Right lobe of liver (tissue), 6 donors: ENCODE results near the gene PCNX1. TPM values are rescaled to one million over a fixed set of nuclear protein-coding genes. Genes with fewer than 3 reads are reported as not detected.

Experiments used
- ATAC-seq, 4 donors: fragments of 200-7000 bp; cut with Tn5 transposase; one replicate each; pipeline ENCODE4 v1.9.1; 2020; ENCODE audit warnings: mild to moderate bottlenecking in 4 of 4, moderate library complexity in 4 of 4
- DNase-seq, 3 donors: peaks; one replicate each; pipeline ENCODE4 v3.0.0-alpha.2; 2020
- H3K27ac ChIP-seq, 3 donors: fragments of 200-600 bp; one replicate each; pipeline ENCODE4 v1.8.0; 2022
- H3K27me3 ChIP-seq, 2 donors: fragments of 200-600 bp; one replicate each; pipeline ENCODE4 v1.8.0; 2022
- H3K36me3 ChIP-seq, 4 donors: fragments of 200-600 bp; sonication (generic) in 1 of 4; one replicate each; pipeline versions ENCODE4 v1.5.1 to v1.8.0; 2017 to 2022; ENCODE audit warnings: control low read depth in 1 of 4
- H3K4me1 ChIP-seq, 4 donors: fragments of 200-600 bp; sonication (generic) in 1 of 4; one replicate each; pipeline versions ENCODE4 v1.5.1 to v1.8.0; 2017 to 2022; ENCODE audit warnings: control low read depth in 1 of 4
- H3K4me3 ChIP-seq, 3 donors: fragments of 200-600 bp; one replicate each; pipeline ENCODE4 v1.8.0; 2022
- H3K9me3 ChIP-seq, 4 donors: fragments of 200-600 bp; sonication (generic) in 1 of 4; one replicate each; pipeline versions ENCODE4 v1.5.1 to v1.8.0; 2017 to 2022; ENCODE audit warnings: control low read depth in 1 of 4
- POLR2A ChIP-seq: fragments of 450-650 bp; IDR thresholded peaks from one replicate; pipeline ENCODE4 v1.6.1; 2017; ENCODE audit warnings: antibody characterized with exemption, mild to moderate bottlenecking
- WGBS: methylation state at CpG from one replicate; pipeline ENCODE4 v1.1.6; 2018; ENCODE audit warnings: low coverage, low lambda C conversion rate; ENCODE audit not compliant: insufficient coverage; ENCODE audit errors: missing lambda C conversion rate; 5-methylcytosine and 5-hydroxymethylcytosine counted together
- intact Hi-C, 2 donors: fragments of 100-400 bp; cut with DNase I; formaldehyde crosslinking; loops; one replicate each; pipeline versions ENCODE4 v1.11.2 to v1.14.1; 2022
- total RNA-seq, 6 experiments: library from RNA; depleted of rRNA in 2 of 6; stranded (reverse); fragments of >200 nt in 2 of 6; fragmentation: NEBNext Ultra II Directional in 3 of 6; extraction: Animal tissue kit (Norgen Biotek cat#: 25700) in 3 of 6; gene quantifications; one replicate each; pipeline versions ENCODE4 v1.1.0 to v1.2.4, GENCODE V29; 2016 to 2023
- TF ChIP-seq, protein P1 (sequence below), 4 donors: fragments of 200-600 bp in 3 of 4; fragments of 450-650 bp in 1 of 4; IDR thresholded peaks; one replicate each; pipeline versions ENCODE4 v1.5.1 to v1.8.0; 2016 to 2022; ENCODE audit warnings: antibody characterized with exemption in 4 of 4, mild to moderate bottlenecking in 2 of 4
- donor health status: DM: no; HTN: yes; CAD: no.
- donor health status: DM: no; HTN: no; CAD: no.
- donor health status: DM: no; HTN: no; CAD: no.
- donor health status: DM: no; HTN: yes; CAD: no.
- donor health status: DM: no; HTN: yes; CAD: no.

The PCNX1 gene
- total RNA-seq, 6 experiments from 2014 or later = 25.4 to 33.2 (median 29.3) TPM

DNA sequence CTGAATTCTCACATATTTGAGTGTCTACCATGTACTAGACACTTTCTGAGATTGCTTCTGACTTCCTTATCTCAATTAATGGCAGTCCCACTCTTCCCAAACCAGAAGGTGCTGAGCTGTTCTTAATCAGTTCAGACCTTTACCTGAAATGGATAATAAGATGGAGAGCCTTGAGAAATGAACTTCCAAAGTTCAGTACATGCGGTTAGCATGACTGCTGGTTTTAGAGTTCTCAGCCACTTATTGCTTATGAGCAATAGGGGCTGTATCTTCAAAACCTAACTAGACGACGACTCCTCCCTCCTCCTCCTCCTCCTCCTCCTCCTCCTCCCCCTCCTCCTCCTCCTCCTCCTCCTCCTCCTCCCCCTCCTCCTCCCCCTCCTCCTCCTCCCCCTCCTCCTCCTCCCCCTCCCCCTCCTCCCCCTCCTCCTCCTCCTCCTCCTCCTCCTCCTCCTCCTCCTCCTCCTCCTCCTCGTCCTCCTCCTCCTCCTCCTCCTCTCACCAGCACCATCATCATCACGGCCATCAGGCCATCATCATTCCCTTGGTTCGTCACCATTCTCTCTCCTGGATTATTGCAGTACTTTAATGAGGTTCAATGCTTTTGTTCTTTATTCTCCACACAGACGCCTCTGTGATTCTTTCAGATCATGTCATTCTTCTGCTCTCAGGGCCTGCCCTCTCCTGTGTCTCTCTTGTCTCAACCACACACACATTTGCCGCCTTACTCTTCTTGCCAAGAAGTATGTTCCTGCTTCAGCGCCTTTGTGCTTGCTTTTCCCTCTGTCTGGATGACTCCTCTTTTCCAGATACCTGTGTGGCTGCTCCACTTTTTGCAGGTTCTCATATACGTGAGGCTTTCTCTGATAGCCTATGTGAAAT, 2.7 kb downstream of the PCNX1 start:
- intact Hi-C loops = loop anchor here in 1 of 2 donors (5.0 kb wide), 1 partner anchor 88 kb away; no protein-coding TSS in a partner anchor
- no peak for TF ChIP-seq POLR2A
- TF ChIP-seq, protein P1, sequence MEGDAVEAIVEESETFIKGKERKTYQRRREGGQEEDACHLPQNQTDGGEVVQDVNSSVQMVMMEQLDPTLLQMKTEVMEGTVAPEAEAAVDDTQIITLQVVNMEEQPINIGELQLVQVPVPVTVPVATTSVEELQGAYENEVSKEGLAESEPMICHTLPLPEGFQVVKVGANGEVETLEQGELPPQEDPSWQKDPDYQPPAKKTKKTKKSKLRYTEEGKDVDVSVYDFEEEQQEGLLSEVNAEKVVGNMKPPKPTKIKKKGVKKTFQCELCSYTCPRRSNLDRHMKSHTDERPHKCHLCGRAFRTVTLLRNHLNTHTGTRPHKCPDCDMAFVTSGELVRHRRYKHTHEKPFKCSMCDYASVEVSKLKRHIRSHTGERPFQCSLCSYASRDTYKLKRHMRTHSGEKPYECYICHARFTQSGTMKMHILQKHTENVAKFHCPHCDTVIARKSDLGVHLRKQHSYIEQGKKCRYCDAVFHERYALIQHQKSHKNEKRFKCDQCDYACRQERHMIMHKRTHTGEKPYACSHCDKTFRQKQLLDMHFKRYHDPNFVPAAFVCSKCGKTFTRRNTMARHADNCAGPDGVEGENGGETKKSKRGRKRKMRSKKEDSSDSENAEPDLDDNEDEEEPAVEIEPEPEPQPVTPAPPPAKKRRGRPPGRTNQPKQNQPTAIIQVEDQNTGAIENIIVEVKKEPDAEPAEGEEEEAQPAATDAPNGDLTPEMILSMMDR (IDR thresholded peaks at IDR 0.05) = no peak
- DNase-seq = no peak
- H3K9me3 ChIP-seq = no peaks in the 10 kb centered on the region
- no peaks in the 10 kb centered on the region for H3K27me3 ChIP-seq
- 71% methylated on average over 9 of the region's 10 CpGs for WGBS
- no peak overlapping the region for H3K4me3 ChIP-seq
- no peaks in the 10 kb centered on the region for H3K36me3 ChIP-seq
- no peak for ATAC-seq
- H3K27ac ChIP-seq = no peak overlapping the region
- H3K4me1 ChIP-seq = peaks cover 0 to 33% (median 13%) of the 10 kb centered on the region in 4 donors

DNA sequence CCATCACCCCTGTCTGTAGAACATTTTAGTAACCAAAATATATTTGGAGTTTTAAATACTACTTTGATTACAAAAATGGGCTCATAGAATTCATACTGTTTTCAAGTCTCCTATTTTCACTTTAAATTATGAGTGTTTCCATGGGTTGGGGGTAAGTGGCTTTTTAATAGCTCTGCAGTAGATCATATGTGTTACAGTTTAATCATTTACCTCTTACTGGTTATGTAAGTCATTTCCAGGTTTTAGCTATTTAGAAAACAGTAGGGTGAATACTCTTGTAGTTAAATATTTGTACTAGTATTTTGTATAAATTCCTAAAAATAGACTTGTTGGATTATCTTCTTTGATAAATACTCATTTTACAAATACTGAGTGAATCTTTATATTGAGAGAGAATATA, 8.2 kb downstream of the PCNX1 start:
- no peaks in the 10 kb centered on the region for H3K36me3 ChIP-seq
- no peaks in the 10 kb centered on the region for H3K9me3 ChIP-seq
- TF ChIP-seq, protein P1 (IDR thresholded peaks at IDR 0.05) = no peak
- no peak for TF ChIP-seq POLR2A
- H3K27me3 ChIP-seq = no peaks in the 10 kb centered on the region
- peak; percentile 64 to 85 (median 72) for ATAC-seq
- peaks cover 0 to 37% (median 11%) of the 10 kb centered on the region in 4 donors for H3K4me1 ChIP-seq
- intact Hi-C loops = no loop called here
- H3K27ac ChIP-seq = no peak overlapping the region
- no peak for DNase-seq
- no peak overlapping the region for H3K4me3 ChIP-seq

DNA sequence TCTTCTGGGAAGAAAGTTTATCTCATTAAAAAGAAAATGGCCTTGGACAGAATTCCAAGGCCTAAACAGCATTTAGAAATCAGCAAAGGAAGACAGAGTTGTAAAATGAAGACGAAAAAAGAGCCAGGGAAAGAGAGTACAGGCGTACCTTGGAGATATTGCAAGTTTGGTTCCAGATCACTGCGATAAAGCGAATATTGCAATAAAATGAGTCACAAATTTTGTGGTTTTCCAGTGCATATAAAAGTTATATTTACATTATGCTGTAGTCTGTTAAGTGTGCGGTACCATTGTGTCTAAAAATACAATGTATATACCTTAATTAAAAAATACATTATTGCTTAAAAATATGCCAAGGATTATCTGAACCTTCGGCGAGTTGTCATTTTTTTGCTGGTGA, 9.0 kb downstream of the PCNX1 start:
- intact Hi-C loops = no loop called here
- TF ChIP-seq, protein P1 (IDR thresholded peaks at IDR 0.05) = no peak
- TF ChIP-seq POLR2A = no peak
- WGBS = 94% methylated on average over 7 of the region's 7 CpGs
- Histone ChIP-seq H3K36me3 (no peaks in the 10 kb centered on the region), H3K27ac (no peak overlapping the region), H3K4me1 (peaks cover 0 to 29% (median 9%) of the 10 kb centered on the region in 4 donors), H3K4me3 (no peak overlapping the region), H3K27me3 (no peaks in the 10 kb centered on the region), H3K9me3 (no peaks in the 10 kb centered on the region)
- ATAC-seq (no peak), DNase-seq (no peak)

DNA sequence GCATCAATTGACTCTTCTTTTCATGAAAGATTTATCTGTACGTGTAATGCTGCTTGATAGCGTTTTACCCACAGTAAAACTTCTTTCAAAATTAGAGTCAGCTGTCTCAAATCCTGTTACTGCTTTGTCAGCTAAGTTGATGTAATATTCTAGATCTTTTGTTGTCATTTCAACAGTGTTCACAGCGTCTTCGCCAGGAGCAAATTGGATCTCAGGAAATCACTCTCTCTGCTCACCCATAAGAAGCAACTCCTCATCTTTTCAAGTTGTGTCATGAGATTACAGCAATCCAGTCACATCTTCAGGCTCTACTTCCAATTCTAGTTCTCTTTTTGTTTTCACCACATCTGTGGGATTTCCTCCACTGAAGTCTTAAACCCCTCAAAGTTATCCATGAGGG, 9.5 kb downstream of the PCNX1 start:
- Histone ChIP-seq H3K4me1 (peaks cover 0 to 24% (median 9%) of the 10 kb centered on the region in 4 donors), H3K9me3 (no peaks in the 10 kb centered on the region), H3K27ac (no peak overlapping the region), H3K27me3 (no peaks in the 10 kb centered on the region), H3K36me3 (no peaks in the 10 kb centered on the region), H3K4me3 (no peak overlapping the region)
- intact Hi-C loops = no loop called here
- ATAC-seq (no peak), DNase-seq (no peak)
- WGBS = 66% methylated on average over 4 of the region's 4 CpGs
- no peak for TF ChIP-seq POLR2A
- TF ChIP-seq, protein P1 (IDR thresholded peaks at IDR 0.05) = no peak
